HepG2 (cell line): ENCODE measurements around the gene NRP1. TPM values are rescaled to one million over a fixed set of nuclear protein-coding genes. Genes with fewer than 3 reads are reported as not detected.

ENCODE experiments used
- ATAC-seq: fragments of 200-7000 bp; cut with Tn5 transposase; 3 replicates; pipeline ENCODE4 v1.9.1; 2020; ENCODE audit warnings: mild to moderate bottlenecking, moderate library complexity
- BruUV-seq: library from RNA; stranded (reverse); fragments of 400-500 nt; replicated peaks from 2 replicates; lab custom pipeline; 2021; lab: Mats Ljungman, UMichigan
- CTCF ChIA-PET: fragments of 300-600 bp; formaldehyde crosslinking; extraction: SDS; loops from one replicate; lab custom pipeline; 2021; ENCODE audit warnings: low total read pairs, inconsistent platforms, low intra/inter-chr PET ratio; lab: Yijun Ruan, JAX
- POLR2A ChIA-PET: fragments of 350-600 bp; sonication (Branson Sonifier 250); formaldehyde crosslinking; loops from one replicate; lab custom pipeline; 2020; ENCODE audit warnings: antibody characterized with exemption, inconsistent platforms; lab: Yijun Ruan, JAX
- DNase-seq: peaks from one replicate; pipeline ENCODE4 v3.0.0-alpha.2; 2015; ENCODE audit warnings: low spot score
- FAIRE-seq: peaks from 3 replicates; lab custom pipeline; 2011; peaks lifted over from hg19 to GRCh38; lab: Jason Lieb, UNC
- H2AFZ ChIP-seq: one replicate; pipeline ENCODE4 v1.6.1; 2011; ENCODE audit warnings: low read length, inconsistent platforms
- H3K27ac ChIP-seq: fragments of 300-600 bp; 3 replicates; pipeline ENCODE4 v1.8.0; 2011; ENCODE audit warnings: mixed run types, mild to moderate bottlenecking, mixed read lengths, low read length, inconsistent platforms; ENCODE audit not compliant: insufficient read depth; ENCODE audit errors: extremely low read length
- H3K27me3 ChIP-seq, 2 experiments: fragments of 200-600 bp in 1 of 2; 2 replicates in 1 of 2; 3 replicates in 1 of 2; pipeline versions ENCODE4 v1.6.0 to v1.8.0; 2011; ENCODE audit warnings: low read length in 2 of 2, mild to moderate bottlenecking in 2 of 2, moderate library complexity in 2 of 2, inconsistent platforms in 1 of 2; ENCODE audit not compliant: insufficient read depth in 2 of 2, control insufficient read depth in 1 of 2
- H3K36me3 ChIP-seq, 2 experiments: fragments of 200-600 bp in 1 of 2; replicated peaks in 1 of 2; 2 replicates in 1 of 2; 3 replicates in 1 of 2; pipeline versions ENCODE4 v1.5.1 to v1.8.0; 2011; ENCODE audit warnings: low read length in 2 of 2, inconsistent platforms in 1 of 2; ENCODE audit not compliant: insufficient read depth in 2 of 2, control insufficient read depth in 1 of 2
- H3K4me1 ChIP-seq: 2 replicates; pipeline ENCODE4 v1.5.1; 2012; ENCODE audit warnings: low read length, inconsistent platforms; ENCODE audit not compliant: insufficient read depth
- H3K4me2 ChIP-seq: 2 replicates; pipeline ENCODE4 v1.6.0; 2011; ENCODE audit warnings: low read depth, low read length, inconsistent platforms
- H3K4me3 ChIP-seq, 3 experiments: fragments of 200-600 bp in 1 of 3; sonication (generic), shearing (Covaris generic) in 1 of 3; replicated peaks in 1 of 3; 2 replicates each; pipeline ENCODE4 v1.5.1; 2011 to 2016; ENCODE audit warnings: low read length in 3 of 3, inconsistent platforms in 2 of 3, low read depth in 2 of 3, mild to moderate bottlenecking in 2 of 3, control low read depth in 1 of 3, mixed read lengths in 1 of 3; ENCODE audit not compliant: insufficient read depth in 1 of 3
- H3K79me2 ChIP-seq: one replicate; pipeline ENCODE4 v1.6.1; 2011; ENCODE audit warnings: low read length, inconsistent platforms; ENCODE audit not compliant: insufficient read depth
- H3K9ac ChIP-seq: 2 replicates; pipeline ENCODE4 v1.6.0; 2011; ENCODE audit warnings: mild to moderate bottlenecking, low read depth, low read length, inconsistent platforms; ENCODE audit not compliant: insufficient read depth
- H3K9me3 ChIP-seq: 2 replicates; pipeline ENCODE4 v1.5.1; 2012; ENCODE audit warnings: mild to moderate bottlenecking, low read length
- H4K20me1 ChIP-seq: 2 replicates; pipeline ENCODE4 v1.6.0; 2011; ENCODE audit warnings: inconsistent platforms, mild to moderate bottlenecking, low read length, moderate library complexity; ENCODE audit not compliant: insufficient read depth
- ATF7-NPFF ChIP-seq: sonication (generic); formaldehyde crosslinking; IDR thresholded peaks from 2 replicates; pipeline ENCODE4 v1.8.1; 2023; ENCODE audit warnings: mild to moderate bottlenecking, low read depth, missing genetic modification reagents, moderate library complexity
- CTCF ChIP-seq: sonication (generic); formaldehyde crosslinking; IDR thresholded peaks from 2 replicates; pipeline ENCODE4 v1.5.0; 2020; ENCODE audit warnings: mild to moderate bottlenecking, missing genetic modification reagents, moderate library complexity
- MAFF ChIP-seq: IDR thresholded peaks from 2 replicates; pipeline ENCODE4 v1.6.1; 2011; ENCODE audit warnings: low read depth, low read length, improper control_type of control experiment
- NFE2L1 ChIP-seq: sonication (generic); formaldehyde crosslinking; IDR thresholded peaks from 2 replicates; pipeline ENCODE4 v1.4.0; 2020; ENCODE audit warnings: missing genetic modification reagents, mild to moderate bottlenecking, borderline replicate concordance
- SMAD1 ChIP-seq: sonication (generic); formaldehyde crosslinking; IDR thresholded peaks from 2 replicates; pipeline ENCODE4 v1.4.0; 2020; ENCODE audit warnings: missing genetic modification reagents, low read depth, mild to moderate bottlenecking, borderline replicate concordance
- SOX13 ChIP-seq, 3 experiments: fragments of 450-650 bp in 1 of 3; sonication (generic) in 1 of 3; formaldehyde crosslinking in 1 of 3; IDR thresholded peaks in 2 of 3; conservative IDR thresholded peaks in 1 of 3; 2 replicates each; pipeline versions ENCODE4 v1.5.0 to v1.6.1; 2016 to 2020; ENCODE audit warnings: antibody characterized with exemption in 1 of 3, mild to moderate bottlenecking in 1 of 3, missing compliant biosample characterization in 1 of 3, missing genetic modification reagents in 1 of 3, moderate library complexity in 1 of 3
- THAP11 ChIP-seq: IDR thresholded peaks from 2 replicates; pipeline ENCODE4 v1.6.1; 2016; ENCODE audit warnings: missing biosample characterization, missing genetic modification reagents
- ZIK1 ChIP-seq: sonication (generic); formaldehyde crosslinking; IDR thresholded peaks from 2 replicates; pipeline ENCODE4 v1.5.0; 2020; ENCODE audit warnings: mild to moderate bottlenecking, low read depth, missing genetic modification reagents, borderline replicate concordance
- ZNF17 ChIP-seq: sonication (generic); formaldehyde crosslinking; IDR thresholded peaks from 2 replicates; pipeline ENCODE4 v1.5.0; 2020; ENCODE audit warnings: mild to moderate bottlenecking, missing genetic modification reagents
- ZNF274 ChIP-seq: sonication (generic); formaldehyde crosslinking; IDR thresholded peaks from 2 replicates; pipeline ENCODE4 v1.5.1; 2020; ENCODE audit warnings: mild to moderate bottlenecking, missing genetic modification reagents
- ZNF598 ChIP-seq: sonication (generic); formaldehyde crosslinking; IDR thresholded peaks from 2 replicates; pipeline ENCODE4 v1.5.1; 2020; ENCODE audit warnings: mild to moderate bottlenecking, missing genetic modification reagents, borderline replicate concordance
- WGBS: methylation state at CpG from one replicate; pipeline ENCODE4 v1.1.6; 2017; ENCODE audit warnings: low lambda C conversion rate; 5-methylcytosine and 5-hydroxymethylcytosine counted together
- in situ Hi-C: cut with HindIII; loops from 2 replicates; pipeline ENCODE4 v1.10.0; 2017; ENCODE audit warnings: low pct_unique_long_range_greater_than_20kb; ENCODE audit not compliant: extremely low pct_ligation_motif_present
- intact Hi-C: fragments of 100-400 bp; cut with micrococcal nuclease; formaldehyde crosslinking; loops from one replicate; pipeline ENCODE4 v1.10.0; 2022; ENCODE audit not compliant: unreplicated experiment
- polyA plus RNA-seq, 8 experiments: library from polyadenylated mRNA; depleted of rRNA in 3 of 8; stranded (reverse) in 7 of 8; unstranded in 1 of 8; fragments of >200 nt; fragmentation: Illumina TruSeq in 4 of 8; extraction: Trizol in 4 of 8; gene quantifications; 2 replicates each; pipeline versions ENCODE4 v1.2.1 to v1.2.3, GENCODE V29; 2011 to 2016; ENCODE audit warnings: low read depth in 4 of 8, missing spikeins in 1 of 8, mixed read lengths in 1 of 8; ENCODE audit not compliant: insufficient read depth in 1 of 8
- total RNA-seq, 5 experiments: library from RNA; depleted of rRNA; stranded (reverse); fragments of >200 nt; fragmentation: Illumina TruSeq; extraction: Trizol; gene quantifications; 2 replicates each; pipeline ENCODE4 v1.2.3, GENCODE V29; 2016; ENCODE audit warnings: low read depth in 1 of 5
- TF ChIP-seq, protein P1 (sequence below): sonication (generic); formaldehyde crosslinking; IDR thresholded peaks from 2 replicates; pipeline ENCODE4 v1.4.0; 2020; ENCODE audit warnings: mild to moderate bottlenecking, missing genetic modification reagents
- TF ChIP-seq, protein P2 (sequence below): sonication (generic); formaldehyde crosslinking; conservative IDR thresholded peaks from 2 replicates; pipeline ENCODE4 v1.4.0; 2020; ENCODE audit warnings: missing genetic modification reagents
- TF ChIP-seq, protein P3 (sequence below): sonication (generic); formaldehyde crosslinking; IDR thresholded peaks from 2 replicates; pipeline ENCODE4 v1.9.0; 2022; ENCODE audit warnings: missing genetic modification reagents, mild to moderate bottlenecking, borderline replicate concordance

NRP1 gene
- total and polyA plus RNA-seq, 2 of the 13 experiments (the other 11 are each of a cell fraction or from before 2014, with no cell fraction given), result 5.3 to 5.8 TPM

DNA sequence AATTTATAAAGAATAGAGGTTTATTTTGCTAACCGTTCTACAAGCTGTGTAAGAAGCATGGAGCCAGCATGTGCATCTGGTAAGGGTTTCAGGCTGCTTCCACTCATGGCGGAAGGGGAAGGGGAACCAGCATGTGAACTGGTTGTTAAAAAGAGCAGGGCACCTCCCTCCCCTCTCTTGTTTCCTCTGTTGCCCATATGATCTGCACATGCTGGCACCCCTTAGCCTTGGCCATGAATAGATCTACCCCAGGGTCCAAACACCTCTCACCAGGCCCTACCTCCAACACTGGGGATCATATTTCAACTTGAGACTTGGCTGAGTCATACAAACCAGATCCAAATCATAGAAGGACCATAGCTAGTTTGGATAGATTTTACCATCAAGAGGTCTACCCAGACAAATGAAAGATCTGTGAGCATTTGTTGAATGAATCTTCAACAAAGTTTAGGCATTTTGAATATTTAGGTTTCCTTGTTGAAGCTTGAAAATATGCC, 36.0 kb upstream of the NRP1 start (continued):
- TF ChIP-seq, protein P1, sequence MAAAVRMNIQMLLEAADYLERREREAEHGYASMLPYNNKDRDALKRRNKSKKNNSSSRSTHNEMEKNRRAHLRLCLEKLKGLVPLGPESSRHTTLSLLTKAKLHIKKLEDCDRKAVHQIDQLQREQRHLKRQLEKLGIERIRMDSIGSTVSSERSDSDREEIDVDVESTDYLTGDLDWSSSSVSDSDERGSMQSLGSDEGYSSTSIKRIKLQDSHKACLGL (CRISPR knock-in tag), result no peak
- TF ChIP-seq NFE2L1 (CRISPR knock-in tag) (no peak), CTCF (CRISPR knock-in tag) (no peak), ZIK1 (no peak), THAP11 (CRISPR knock-in tag) (no peak)

DNA sequence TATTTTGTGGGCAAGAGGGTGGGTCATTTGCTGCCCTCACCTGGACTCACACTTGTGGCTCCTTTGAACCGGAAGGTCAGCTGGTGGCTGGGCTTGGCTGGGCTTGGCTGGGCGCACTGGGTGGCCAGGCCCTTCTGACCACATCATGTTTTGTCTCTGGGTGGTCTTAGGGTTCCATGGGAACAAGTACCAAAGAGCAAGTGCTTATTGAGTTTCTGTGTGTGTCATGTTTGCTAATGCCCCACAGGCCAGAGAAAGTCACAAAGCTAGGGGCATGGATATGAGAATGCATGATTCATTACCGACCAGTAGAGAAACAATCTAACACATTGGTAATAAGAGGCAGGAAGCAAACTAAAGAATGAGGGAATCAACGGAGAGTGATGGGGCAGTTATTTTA, 33.6 kb upstream of the NRP1 start:
- Histone ChIP-seq H4K20me1 (no peaks in the 10 kb centered on the region), H3K4me1 (no peaks in the 10 kb centered on the region), H3K27ac (no peak overlapping the region), H3K4me2 (no peak overlapping the region)
- FAIRE-seq (no peak), ATAC-seq (no peak)
- POLR2A ChIA-PET, result no interaction called here
- in situ Hi-C loops, result no loop called here
- no peak for TF ChIP-seq MAFF
- no peak for TF ChIP-seq ZNF598
- no peak for TF ChIP-seq SOX13 (IDR thresholded peaks at IDR 0.05)
- TF ChIP-seq SOX13 (CRISPR knock-in tag; conservative IDR thresholded peaks at IDR 0.05 in 1 of 2, IDR thresholded peaks at IDR 0.05 in 1 of 2), result no peak
- TF ChIP-seq ATF7-NPFF, result no peak
- no peak for TF ChIP-seq ZNF274 (CRISPR knock-in tag)
- TF ChIP-seq, protein P2, sequence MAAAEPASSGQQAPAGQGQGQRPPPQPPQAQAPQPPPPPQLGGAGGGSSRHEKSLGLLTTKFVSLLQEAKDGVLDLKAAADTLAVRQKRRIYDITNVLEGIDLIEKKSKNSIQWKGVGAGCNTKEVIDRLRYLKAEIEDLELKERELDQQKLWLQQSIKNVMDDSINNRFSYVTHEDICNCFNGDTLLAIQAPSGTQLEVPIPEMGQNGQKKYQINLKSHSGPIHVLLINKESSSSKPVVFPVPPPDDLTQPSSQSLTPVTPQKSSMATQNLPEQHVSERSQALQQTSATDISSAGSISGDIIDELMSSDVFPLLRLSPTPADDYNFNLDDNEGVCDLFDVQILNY (CRISPR knock-in tag), result no peak
- TF ChIP-seq ZNF17 (CRISPR knock-in tag), result no peak
- TF ChIP-seq, protein P3, sequence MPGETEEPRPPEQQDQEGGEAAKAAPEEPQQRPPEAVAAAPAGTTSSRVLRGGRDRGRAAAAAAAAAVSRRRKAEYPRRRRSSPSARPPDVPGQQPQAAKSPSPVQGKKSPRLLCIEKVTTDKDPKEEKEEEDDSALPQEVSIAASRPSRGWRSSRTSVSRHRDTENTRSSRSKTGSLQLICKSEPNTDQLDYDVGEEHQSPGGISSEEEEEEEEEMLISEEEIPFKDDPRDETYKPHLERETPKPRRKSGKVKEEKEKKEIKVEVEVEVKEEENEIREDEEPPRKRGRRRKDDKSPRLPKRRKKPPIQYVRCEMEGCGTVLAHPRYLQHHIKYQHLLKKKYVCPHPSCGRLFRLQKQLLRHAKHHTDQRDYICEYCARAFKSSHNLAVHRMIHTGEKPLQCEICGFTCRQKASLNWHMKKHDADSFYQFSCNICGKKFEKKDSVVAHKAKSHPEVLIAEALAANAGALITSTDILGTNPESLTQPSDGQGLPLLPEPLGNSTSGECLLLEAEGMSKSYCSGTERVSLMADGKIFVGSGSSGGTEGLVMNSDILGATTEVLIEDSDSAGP (CRISPR knock-in tag), result no peak
- TF ChIP-seq SMAD1, result no peak
- TF ChIP-seq, all 625 proteins: peak for 0
- H2AFZ ChIP-seq, result no peak overlapping the region
- intact Hi-C loops, result no loop called here
- no peak overlapping the region for H3K4me3 ChIP-seq
- H3K9me3 ChIP-seq, result peaks cover 20% of the 10 kb centered on the region
- DNase-seq, result no peak
- 6% methylated on average over 4 of the region's 4 CpGs for WGBS
- no peaks in the 10 kb centered on the region; a peak in 1 of 5 replicates for H3K27me3 ChIP-seq
- H3K36me3 ChIP-seq, result no peaks in the 10 kb centered on the region
- H3K79me2 ChIP-seq, result no peaks in the 10 kb centered on the region
- CTCF ChIA-PET, result no interaction called here
- no TSS peak for BruUV-seq
- H3K9ac ChIP-seq, result no peak overlapping the region
